Activated CD8-positive, alpha-beta memory T cell treated with anti-CD3 and anti-CD28 coated beads for 36 hours (primary cell): Measurements from ENCODE around the gene ARHGAP22. TPM values are rescaled to one million over a fixed set of nuclear protein-coding genes. Genes with fewer than 3 reads are reported as not detected.

Experiments
- CTCF ChIA-PET: fragments of 350-600 bp; sonication (Branson Sonifier 250); formaldehyde crosslinking; loops from one replicate; lab custom pipeline; 2021; ENCODE audit warnings: antibody characterized with exemption; lab: Charles Lee
- POLR2A ChIA-PET: fragments of 350-600 bp; sonication (Branson Sonifier 250); formaldehyde crosslinking; loops from one replicate; lab custom pipeline; 2021; ENCODE audit warnings: antibody characterized with exemption; lab: Charles Lee
- total RNA-seq, 2 experiments: library from RNA; stranded (reverse); gene quantifications; one replicate each; pipeline ENCODE4 v1.2.3, GENCODE V29; 2021

The ARHGAP22 gene
- total RNA-seq, 2 experiments from 2014 or later, result not detected

GRCh38 chr10:48495282-48496045 lies 109.4 kb downstream of the ARHGAP22 start:
- ChIA-PET CTCF (no interaction called here), POLR2A (no interaction called here)

DNA sequence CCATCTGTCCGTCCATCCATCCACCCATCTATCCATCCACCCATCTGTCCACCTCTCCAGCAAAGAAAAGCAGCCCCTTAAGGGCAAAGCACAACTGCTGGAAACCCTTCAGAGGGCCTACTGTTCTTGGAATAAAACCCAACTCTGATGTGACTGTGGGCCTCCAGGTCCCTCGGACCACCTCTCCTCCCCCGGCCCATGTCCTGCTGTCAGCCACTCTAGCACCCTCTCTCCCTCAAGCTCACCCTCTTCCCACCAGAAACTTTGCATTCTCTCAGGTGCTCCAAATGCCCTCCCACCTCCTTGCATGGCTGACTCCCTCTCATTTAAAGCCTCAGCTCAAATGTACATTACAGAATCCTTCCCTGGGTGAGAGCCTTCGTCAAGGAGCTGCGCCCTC lies 110.3 kb downstream of the ARHGAP22 start:
- ChIA-PET CTCF (no interaction called here), POLR2A (no interaction called here)

DNA sequence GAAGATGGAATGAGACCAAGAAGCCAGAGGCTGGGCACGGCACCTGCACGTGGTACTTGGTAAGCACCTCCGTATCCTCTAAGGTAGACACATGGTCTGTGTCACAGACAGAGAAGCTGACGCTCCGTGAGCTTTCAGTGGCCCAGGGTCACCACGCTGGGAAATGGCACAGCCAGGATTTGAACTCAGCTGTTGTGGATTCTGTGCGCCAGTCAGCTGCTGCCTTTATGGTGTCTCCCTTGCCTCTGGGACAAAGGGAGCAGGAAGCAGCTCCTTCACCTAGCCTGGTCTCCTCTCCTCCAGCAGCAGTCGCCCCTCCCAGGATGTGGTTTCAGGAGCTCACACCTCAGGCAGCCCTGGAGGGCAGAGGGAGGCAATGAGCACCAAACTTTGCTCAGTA lies 110.8 kb downstream of the ARHGAP22 start:
- CTCF ChIA-PET, result no interaction called here
- POLR2A ChIA-PET, result no interaction called here

DNA sequence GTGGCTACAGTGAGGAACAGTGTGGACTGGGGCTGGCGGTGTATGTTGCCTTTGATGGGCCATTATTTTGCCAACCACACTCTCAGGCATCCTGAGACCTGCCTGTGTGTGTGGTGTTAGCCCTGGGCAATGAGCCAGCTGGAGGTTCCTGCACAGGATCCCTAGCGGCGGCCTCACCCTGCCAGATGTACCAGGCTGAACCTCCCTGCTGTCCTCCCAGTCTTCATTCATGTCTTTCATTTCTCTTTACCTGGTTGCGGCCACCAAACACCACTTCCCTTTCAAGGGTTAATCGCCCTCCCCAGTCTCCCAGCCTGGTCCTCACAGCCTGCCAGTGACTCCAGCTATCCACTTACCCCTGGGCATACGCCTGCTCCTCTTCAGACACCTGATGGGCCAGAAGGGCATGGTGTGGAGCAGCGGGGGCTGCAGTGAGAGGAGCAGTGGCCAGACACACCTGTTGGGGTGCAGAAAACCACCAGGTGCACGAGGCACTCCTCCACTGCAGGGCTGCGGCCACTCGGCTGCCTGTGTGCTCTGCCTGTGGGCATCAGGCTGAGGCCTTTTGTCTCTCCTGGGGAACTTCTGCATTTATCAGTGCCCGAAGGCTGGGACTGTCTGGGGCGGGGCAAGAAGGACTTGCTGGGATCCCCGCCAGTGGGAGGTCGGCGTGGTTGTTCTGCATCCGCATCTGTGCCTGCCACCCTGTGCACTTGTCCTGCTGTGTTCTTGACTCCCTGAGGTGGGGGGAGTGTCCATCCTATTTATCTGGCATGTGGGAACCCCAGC lies 111.6 kb downstream of the ARHGAP22 start:
- ChIA-PET POLR2A (no interaction called here), CTCF (no interaction called here)

DNA sequence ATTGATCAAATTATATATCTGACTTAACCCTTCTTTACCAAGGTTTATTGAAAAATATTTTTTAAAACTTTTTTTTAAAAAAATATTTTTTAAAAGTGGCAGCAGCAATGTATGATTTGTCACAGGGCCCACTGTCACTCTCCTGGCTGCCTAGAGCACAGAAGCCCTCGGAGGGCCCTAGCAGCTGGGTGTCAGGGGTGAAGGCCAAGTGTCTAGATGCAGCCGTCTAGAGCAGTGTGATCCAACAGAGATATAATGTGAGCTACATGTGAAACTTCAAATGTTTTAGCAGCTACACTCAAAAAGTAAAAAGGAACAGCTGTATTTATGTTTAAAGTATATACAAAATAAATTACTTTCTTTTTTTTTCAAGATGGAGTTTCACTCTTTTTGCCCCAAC lies 112.7 kb downstream of the ARHGAP22 start:
- POLR2A ChIA-PET, result no interaction called here
- CTCF ChIA-PET, result no interaction called here

DNA sequence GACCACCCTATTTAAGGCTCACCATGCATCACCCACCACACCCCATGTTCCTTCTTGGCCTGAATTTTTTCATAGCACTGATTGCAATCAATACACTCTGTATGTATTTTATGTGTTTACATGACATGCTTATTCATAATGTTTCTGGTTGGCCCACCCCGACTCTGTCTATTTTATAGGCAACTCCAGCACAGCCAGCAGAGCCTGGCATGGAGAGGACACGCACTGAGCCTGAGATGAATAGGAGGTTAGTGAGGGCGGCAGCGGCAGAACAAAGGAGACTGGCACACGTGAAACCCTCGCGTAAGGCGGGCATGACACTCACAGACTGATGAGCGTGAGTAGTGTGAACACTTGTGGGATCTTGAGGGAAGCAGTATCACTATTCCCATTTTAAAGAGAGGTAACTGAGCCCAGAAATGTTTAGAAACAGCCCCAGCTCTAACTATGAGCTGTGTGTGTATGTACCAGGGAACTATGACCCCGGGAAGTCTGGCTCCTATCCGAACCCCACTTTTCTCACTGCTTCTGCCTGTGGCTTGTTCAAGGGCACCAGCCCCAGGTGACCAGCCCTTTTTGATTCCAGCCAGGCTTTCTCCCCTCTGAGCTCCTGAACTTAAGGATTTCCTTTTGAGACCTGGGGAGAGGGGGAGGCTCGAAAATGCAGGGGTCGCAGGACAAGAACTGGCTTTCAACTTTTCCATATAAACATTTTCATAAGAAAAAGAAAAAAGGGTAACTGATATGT lies 113.3 kb downstream of the ARHGAP22 start:
- ChIA-PET CTCF (no interaction called here), POLR2A (no interaction called here)

DNA sequence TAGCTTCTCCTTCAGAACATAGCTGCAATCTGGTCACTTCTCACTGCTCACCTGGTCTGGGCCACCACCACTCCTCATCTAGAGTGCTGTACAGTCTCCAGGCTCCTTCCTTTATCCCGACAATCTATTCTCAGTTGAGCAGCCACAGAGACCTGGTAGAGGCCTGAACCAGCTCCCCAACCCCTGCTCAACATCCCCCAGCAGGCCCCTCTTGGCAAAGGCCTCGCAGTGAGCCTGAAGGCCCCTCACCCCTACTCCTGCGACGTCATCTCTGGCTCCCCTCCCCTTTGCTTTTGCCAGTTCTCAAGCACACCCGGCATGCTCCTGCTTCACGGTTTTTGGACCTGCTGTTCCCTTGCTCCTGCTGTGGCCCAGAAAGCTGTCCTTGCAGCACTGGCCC lies 113.9 kb downstream of the ARHGAP22 start:
- CTCF ChIA-PET, result no interaction called here
- POLR2A ChIA-PET, result no interaction called here

DNA sequence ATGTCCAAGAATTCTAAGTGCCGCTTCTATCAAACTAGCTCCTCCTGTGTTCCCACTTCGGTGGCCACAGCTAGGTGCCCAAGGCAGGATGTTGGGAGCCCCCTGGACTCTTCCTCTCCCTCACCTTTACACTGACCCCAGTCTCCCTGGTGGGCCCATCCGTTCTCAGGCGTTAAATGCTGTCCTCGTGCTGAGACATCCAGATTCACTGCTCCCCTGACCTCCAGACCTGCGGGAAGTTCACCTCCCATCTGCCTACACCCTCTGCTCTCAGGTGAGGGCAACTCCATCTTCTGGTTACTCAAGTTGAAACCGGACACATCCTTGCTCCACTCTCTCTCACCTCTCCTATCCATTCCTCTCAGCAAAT lies 114.3 kb downstream of the ARHGAP22 start:
- ChIA-PET POLR2A (no interaction called here), CTCF (no interaction called here)

GRCh38 chr10:48489099-48489498 lies 115.8 kb downstream of the ARHGAP22 start:
- ChIA-PET CTCF (no interaction called here), POLR2A (no interaction called here)

DNA sequence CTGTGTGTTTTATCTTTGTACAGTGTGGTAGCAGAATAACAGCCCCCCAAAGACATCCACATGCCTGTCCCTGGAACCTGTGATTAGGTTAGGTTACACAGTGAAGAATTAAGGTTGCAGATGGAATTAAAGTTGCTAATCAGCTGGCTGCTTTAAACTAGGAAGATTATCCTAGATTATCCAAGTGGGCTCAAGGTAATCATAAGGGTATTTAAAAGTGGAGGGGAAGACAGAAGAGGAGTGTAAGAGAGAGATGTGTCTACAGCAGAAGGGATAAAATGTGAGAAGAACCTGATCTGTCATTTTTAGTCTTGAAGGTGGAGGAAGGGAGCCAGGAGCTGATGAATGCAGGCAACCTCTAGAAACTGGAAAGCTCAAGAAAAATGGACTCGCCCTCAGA lies 117.6 kb downstream of the ARHGAP22 start:
- CTCF ChIA-PET, result no interaction called here
- POLR2A ChIA-PET, result no interaction called here

- ChIA-PET CTCF (no interaction called here), POLR2A (no interaction called here)
Observed at GRCh38 chr10:48485711-48486110, 119.2 kb downstream of the ARHGAP22 start.

- POLR2A ChIA-PET, result no interaction called here
Observed at GRCh38 chr10:48484911-48485310, 120.0 kb downstream of the ARHGAP22 start.

DNA sequence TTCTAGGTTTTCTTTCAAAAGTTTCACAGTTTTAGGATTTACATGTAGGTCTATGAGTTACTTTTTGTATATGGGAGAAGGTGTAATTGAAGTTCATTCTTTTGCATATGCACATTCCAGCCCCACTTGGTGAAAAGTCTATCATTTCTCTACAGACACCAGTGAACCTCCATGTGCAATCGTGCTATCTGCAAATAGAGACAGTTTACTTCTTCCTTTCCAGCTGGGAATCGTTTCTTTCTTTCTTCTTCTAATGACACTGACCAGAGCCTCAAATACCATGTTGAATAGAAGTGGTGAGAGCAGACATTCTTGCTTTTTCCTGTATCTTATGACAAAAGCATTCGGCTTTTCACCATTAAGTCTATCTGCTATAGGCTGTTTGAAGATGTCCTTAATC lies 122.7 kb downstream of the ARHGAP22 start:
- POLR2A ChIA-PET, result no interaction called here
- CTCF ChIA-PET, result no interaction called here

More at GRCh38 chr10:48484911-48485310, 120.0 kb downstream of the ARHGAP22 start:
- CTCF ChIA-PET, result no interaction called here

GRCh38 chr10:48481385-48481784 lies 123.5 kb downstream of the ARHGAP22 start:
- CTCF ChIA-PET, result no interaction called here
- POLR2A ChIA-PET, result no interaction called here

DNA sequence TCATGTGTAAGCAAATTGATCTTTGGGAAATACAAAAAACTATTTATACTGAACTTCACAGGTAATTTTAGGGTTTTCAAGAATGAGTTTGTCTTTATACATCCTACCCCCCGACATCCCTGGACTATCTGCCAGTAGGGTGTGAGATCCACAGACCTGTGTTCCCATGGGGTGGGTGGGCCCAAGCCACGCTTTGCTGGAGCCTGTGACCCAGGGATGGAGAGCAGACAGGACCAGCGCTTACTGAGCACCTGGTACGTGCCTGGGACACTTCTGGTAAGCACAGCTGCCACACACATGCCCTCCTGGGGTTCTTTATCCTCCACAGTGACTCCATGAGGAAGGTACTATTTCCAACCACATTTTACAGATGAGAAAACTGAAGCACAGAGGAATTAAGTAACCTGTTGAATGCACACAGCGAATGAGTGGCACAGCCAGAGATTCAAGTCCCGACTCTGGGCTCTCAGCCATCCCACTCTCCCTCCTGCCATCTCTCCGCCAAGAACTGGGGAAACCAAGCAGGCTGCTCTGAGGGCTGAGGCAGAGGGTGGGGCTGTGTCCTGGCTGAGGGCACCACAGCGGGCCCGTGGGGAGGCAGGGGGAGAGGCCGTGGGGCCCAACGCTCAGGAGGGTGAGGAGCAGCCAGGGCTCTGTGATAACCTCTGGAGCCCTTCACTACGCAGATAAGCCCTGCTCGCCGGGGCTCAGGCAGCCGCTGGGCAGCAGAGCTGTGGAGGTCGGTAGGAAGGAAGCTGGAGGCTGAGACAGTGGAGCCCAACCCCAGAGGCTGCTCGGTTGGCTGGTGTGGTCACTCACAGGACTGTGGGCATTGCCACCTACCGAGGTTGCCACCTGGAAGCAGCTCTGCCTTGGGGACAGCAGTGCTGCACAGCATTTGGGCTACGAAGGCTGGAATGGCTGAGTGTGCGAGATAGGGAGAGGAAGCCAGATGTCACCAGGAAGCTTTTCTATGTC lies 124.2 kb downstream of the ARHGAP22 start:
- CTCF ChIA-PET, result no interaction called here
- POLR2A ChIA-PET, result no interaction called here

DNA sequence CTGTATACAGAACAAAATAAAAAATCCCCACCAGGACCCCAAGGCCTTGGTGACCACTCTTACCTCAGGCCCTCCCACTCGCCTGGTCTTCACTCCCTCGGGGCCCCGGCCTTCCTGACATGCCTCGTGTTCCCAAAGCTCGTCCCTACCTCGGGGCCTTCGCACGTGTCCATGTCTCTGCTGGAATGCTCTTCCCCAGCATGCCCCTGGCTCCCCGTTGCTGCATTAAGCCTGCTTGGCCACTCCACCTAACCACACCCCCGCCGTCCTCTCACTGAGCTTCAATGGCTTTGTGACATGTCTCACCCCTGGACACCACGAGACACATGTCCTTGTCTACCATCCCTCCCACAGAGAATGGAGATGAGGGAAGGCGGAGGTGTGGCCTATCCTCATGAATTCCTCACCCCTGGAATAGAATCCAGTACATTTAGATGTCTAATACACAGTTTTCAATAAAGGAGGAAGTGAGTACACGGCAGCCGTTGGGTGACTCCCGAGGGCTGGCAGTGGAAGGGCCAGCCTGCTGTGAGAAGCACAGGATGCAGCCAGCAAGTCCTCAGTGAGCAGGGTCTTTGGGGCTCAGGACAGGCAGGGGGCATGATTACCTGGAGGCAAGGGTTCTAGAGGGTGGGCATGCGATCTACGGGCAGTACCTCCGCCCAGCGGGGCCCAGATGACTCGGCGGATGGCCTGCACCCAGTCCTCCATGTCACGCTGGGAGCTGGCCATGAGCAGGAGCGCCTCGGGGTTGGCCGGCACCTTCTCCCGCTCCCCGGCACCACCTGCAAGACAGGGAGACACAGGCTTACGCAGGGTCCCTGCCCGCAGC lies 125.7 kb downstream of the ARHGAP22 start:
- ChIA-PET POLR2A (no interaction called here), CTCF (no interaction called here)

GRCh38 chr10:48478469-48478868 lies 126.4 kb downstream of the ARHGAP22 start:
- ChIA-PET CTCF (no interaction called here), POLR2A (no interaction called here)

DNA sequence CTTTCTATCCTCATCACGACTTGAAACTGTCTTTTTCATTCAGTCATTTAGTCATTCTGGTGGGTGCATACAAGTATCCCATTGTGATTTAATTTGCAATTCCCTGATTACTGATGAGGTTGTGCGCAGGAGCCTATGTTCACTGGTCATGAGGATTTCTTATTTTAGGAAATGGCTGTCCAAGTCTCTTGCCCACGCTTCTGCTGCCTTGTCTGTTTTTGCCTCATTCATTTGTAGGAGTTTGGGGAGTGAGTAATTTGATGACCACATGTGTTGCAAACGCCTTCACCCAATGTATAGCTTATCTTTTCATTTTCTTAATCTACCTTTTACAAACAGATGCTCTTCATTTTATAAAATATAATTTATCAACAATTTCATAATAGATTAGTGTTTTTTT lies 127.3 kb downstream of the ARHGAP22 start:
- ChIA-PET POLR2A (no interaction called here), CTCF (no interaction called here)
